GM08714 (cell line): ENCODE measurements around the gene NFATC1.
"Not testable (repeated sequence)": the region's sequence is repeated elsewhere in the genome, so short reads cannot be mapped to it uniquely, and the experiment has no call there.

ENCODE experiments used
- H3K4me3 ChIP-seq: fragments of 200-500 bp; sonication (Bioruptor generic); 2 replicates; pipeline ENCODE4 v1.5.1; 2014; ENCODE audit warnings: mild to moderate bottlenecking, low read length, inconsistent platforms
- ZNF274 ChIP-seq: IDR thresholded peaks from 2 replicates; pipeline ENCODE4 v1.6.1; 2012; ENCODE audit warnings: mild to moderate bottlenecking, low read depth, low read length

NFATC1 gene

GRCh38 chr18:79368681-79369080 is 27.0 kb upstream of the NFATC1 start:
- no peak for TF ChIP-seq ZNF274
- no peak overlapping the region for H3K4me3 ChIP-seq

- no peak overlapping the region for H3K4me3 ChIP-seq
- no peak for TF ChIP-seq ZNF274
Observed at GRCh38 chr18:79371561-79372121, 24.1 kb upstream of the NFATC1 start.

GRCh38 chr18:79372461-79372860 is 23.3 kb upstream of the NFATC1 start:
- H3K4me3 ChIP-seq: no peak overlapping the region

GRCh38 chr18:79372991-79373390 is 22.7 kb upstream of the NFATC1 start:
- TF ChIP-seq ZNF274: no peak

More at GRCh38 chr18:79372461-79372860, 23.3 kb upstream of the NFATC1 start:
- no peak for TF ChIP-seq ZNF274

GRCh38 chr18:79373736-79374135 is 22.0 kb upstream of the NFATC1 start:
- H3K4me3 ChIP-seq: no peak overlapping the region
- TF ChIP-seq ZNF274: no peak

More at GRCh38 chr18:79372991-79373390, 22.7 kb upstream of the NFATC1 start:
- no peak overlapping the region for H3K4me3 ChIP-seq

GRCh38 chr18:79374408-79375171 is 21.1 kb upstream of the NFATC1 start:
- TF ChIP-seq ZNF274: no peak
- H3K4me3 ChIP-seq: no peak overlapping the region

- TF ChIP-seq ZNF274: no peak
- no peak overlapping the region for H3K4me3 ChIP-seq
Observed at GRCh38 chr18:79375441-79376154, 20.1 kb upstream of the NFATC1 start.

GRCh38 chr18:79376661-79377060 is 19.1 kb upstream of the NFATC1 start:
- not testable (repeated sequence) for H3K4me3 ChIP-seq

GRCh38 chr18:79377187-79377891 is 18.4 kb upstream of the NFATC1 start:
- no peak for TF ChIP-seq ZNF274
- no peak overlapping the region for H3K4me3 ChIP-seq

GRCh38 chr18:79378536-79379250 is 17.0 kb upstream of the NFATC1 start:
- TF ChIP-seq ZNF274: no peak
- H3K4me3 ChIP-seq: no peak overlapping the region

- no peak overlapping the region for H3K4me3 ChIP-seq
- no peak for TF ChIP-seq ZNF274
Observed at GRCh38 chr18:79379251-79379905, 16.4 kb upstream of the NFATC1 start.

- H3K4me3 ChIP-seq: no peak overlapping the region
- no peak for TF ChIP-seq ZNF274
Observed at GRCh38 chr18:79379931-79380815, 15.6 kb upstream of the NFATC1 start.
